Naive thymus-derived CD4-positive, alpha-beta T cell (primary cell): ENCODE data around the gene EYA4. TPM values are rescaled to one million over a fixed set of nuclear protein-coding genes. Genes with fewer than 3 reads are reported as not detected.

Source experiments
- ATAC-seq: fragments of 150-1000 bp; cut with Tn5 transposase; 2 replicates; pipeline ENCODE4 v1.10.0; 2021; ENCODE audit warnings: mild to moderate bottlenecking, moderate library complexity
- CTCF ChIA-PET: fragments of 350-600 bp; sonication (Branson Sonifier 250); formaldehyde crosslinking; loops from one replicate; lab custom pipeline; 2021; ENCODE audit warnings: antibody characterized with exemption; lab: Charles Lee
- POLR2A ChIA-PET: fragments of 350-600 bp; sonication (Branson Sonifier 250); formaldehyde crosslinking; loops from one replicate; lab custom pipeline; 2021; ENCODE audit warnings: antibody characterized with exemption, inconsistent platforms; lab: Charles Lee
- DNase-seq, 9 donors: peaks; one replicate each; pipeline versions ENCODE4 v3.0.0 to v3.0.0-alpha.2; 2020 to 2022; ENCODE audit warnings: mixed read lengths in 1 of 9
- H3K27ac ChIP-seq: one replicate; pipeline ENCODE4 v1.7.0; 2013; ENCODE audit warnings: mild to moderate bottlenecking, low read depth, low read length, moderate library complexity
- H3K27me3 ChIP-seq, 2 donors: one replicate each; pipeline ENCODE4 v1.7.0; 2013; ENCODE audit warnings: low read length in 2 of 2, mild to moderate bottlenecking in 2 of 2, moderate library complexity in 2 of 2; ENCODE audit not compliant: control insufficient read depth in 2 of 2, insufficient read depth in 2 of 2
- H3K36me3 ChIP-seq, 3 experiments: 1 replicate in 2 of 3; 2 replicates in 1 of 3; pipeline ENCODE4 v1.7.0; 2013; ENCODE audit warnings: low read length in 3 of 3, mild to moderate bottlenecking in 3 of 3, moderate library complexity in 1 of 3; ENCODE audit not compliant: insufficient read depth in 3 of 3, control insufficient read depth in 2 of 3
- H3K4me1 ChIP-seq, 2 donors: one replicate each; pipeline ENCODE4 v1.7.0; 2013; ENCODE audit warnings: low read length in 2 of 2, mild to moderate bottlenecking in 2 of 2, moderate library complexity in 1 of 2; ENCODE audit not compliant: control insufficient read depth in 2 of 2, insufficient read depth in 2 of 2
- H3K4me3 ChIP-seq: 2 replicates; pipeline ENCODE4 v1.7.0; 2013; ENCODE audit warnings: mild to moderate bottlenecking, low read length
- H3K9me3 ChIP-seq, 3 experiments: 1 replicate in 2 of 3; 2 replicates in 1 of 3; pipeline ENCODE4 v1.7.0; 2013; ENCODE audit warnings: low read length in 3 of 3; ENCODE audit not compliant: control insufficient read depth in 2 of 3
- H3K27ac Mint-ChIP-seq, 9 donors: one replicate each; pipeline ENCODE4 v1.8.0; 2020 to 2022; ENCODE audit warnings: mixed read lengths in 9 of 9, mild to moderate bottlenecking in 8 of 9, moderate library complexity in 5 of 9, inconsistent platforms in 2 of 9
- H3K27me3 Mint-ChIP-seq, 5 donors: one replicate each; pipeline ENCODE4 v1.8.0; 2021 to 2022; ENCODE audit warnings: mixed read lengths in 5 of 5, mild to moderate bottlenecking in 1 of 5
- H3K36me3 Mint-ChIP-seq, 5 donors: one replicate each; pipeline ENCODE4 v1.8.0; 2020 to 2022; ENCODE audit warnings: mixed read lengths in 5 of 5, mild to moderate bottlenecking in 3 of 5, inconsistent platforms in 1 of 5
- H3K4me1 Mint-ChIP-seq, 7 donors: one replicate each; pipeline ENCODE4 v1.8.0; 2020 to 2022; ENCODE audit warnings: mixed read lengths in 7 of 7, mild to moderate bottlenecking in 3 of 7, inconsistent platforms in 1 of 7
- H3K4me3 Mint-ChIP-seq, 10 donors: one replicate each; pipeline ENCODE4 v1.8.0; 2020 to 2022; ENCODE audit warnings: mild to moderate bottlenecking in 10 of 10, mixed read lengths in 10 of 10, moderate library complexity in 6 of 10, inconsistent platforms in 2 of 10
- H3K9me3 Mint-ChIP-seq, 11 donors: one replicate each; pipeline ENCODE4 v1.8.0; 2020 to 2022; ENCODE audit warnings: mixed read lengths in 11 of 11, mild to moderate bottlenecking in 4 of 11, inconsistent platforms in 1 of 11, moderate library complexity in 1 of 11
- intact Hi-C, 2 donors: fragments of 100-400 bp; cut with micrococcal nuclease; formaldehyde crosslinking; loops; one replicate each; pipeline ENCODE4 v1.15.1; 2023
- polyA plus RNA-seq, 2 donors: library from polyadenylated mRNA; unstranded; fragments of 300-500 nt; fragmentation: Illumina TruSeq; gene quantifications; one replicate each; pipeline ENCODE4 v1.2.3, GENCODE V29; 2021
- total RNA-seq, 6 experiments: library from RNA in 5 of 6; stranded (reverse) in 5 of 6; gene quantifications; 1 replicate in 5 of 6; 2 replicates in 1 of 6; pipeline ENCODE4 v1.2.3 and lab custom pipeline; 2021 to 2026

EYA4 gene
- total and polyA plus RNA-seq, 7 experiments from 2014 or later: not detected

GRCh38 chr6:133428295-133428694 is 187.1 kb downstream of the EYA4 start:
- no peaks in the 10 kb centered on the region for H3K36me3 ChIP-seq

GRCh38 chr6:133430530-133430929 is 189.4 kb downstream of the EYA4 start:
- H3K4me3 ChIP-seq: no peak overlapping the region
- CTCF ChIA-PET: no interaction called here
- H3K27ac Mint-ChIP-seq: no peak overlapping the region
- DNase-seq (no peak), ATAC-seq (no peak)
- H3K27me3 Mint-ChIP-seq: peaks cover 0 to under 1% (median 0%) of the 10 kb centered on the region in 5 donors
- no peak overlapping the region for H3K4me3 Mint-ChIP-seq
- H3K9me3 Mint-ChIP-seq: peaks cover 0 to 5% (median 0%) of the 10 kb centered on the region in 11 donors
- no peaks in the 10 kb centered on the region for H3K36me3 ChIP-seq
- no peaks in the 10 kb centered on the region for H3K27me3 ChIP-seq
- intact Hi-C loops: no loop called here
- no peaks in the 10 kb centered on the region for H3K4me1 ChIP-seq
- H3K4me1 Mint-ChIP-seq: no peaks in the 10 kb centered on the region
- no peaks in the 10 kb centered on the region for H3K9me3 ChIP-seq
- no peaks in the 10 kb centered on the region for H3K36me3 Mint-ChIP-seq
- POLR2A ChIA-PET: no interaction called here
- no peak overlapping the region for H3K27ac ChIP-seq

More at GRCh38 chr6:133428295-133428694, 187.1 kb downstream of the EYA4 start:
- Mint-ChIP-seq H3K27ac (no peak overlapping the region), H3K36me3 (no peaks in the 10 kb centered on the region), H3K9me3 (peaks cover 0 to 4% (median 0%) of the 10 kb centered on the region in 11 donors), H3K4me3 (no peak overlapping the region), H3K27me3 (no peaks in the 10 kb centered on the region), H3K4me1 (no peaks in the 10 kb centered on the region)
- H3K4me1 ChIP-seq: no peaks in the 10 kb centered on the region
- H3K27me3 ChIP-seq: no peaks in the 10 kb centered on the region
- intact Hi-C loops: no loop called here
- H3K4me3 ChIP-seq: no peak overlapping the region
- ChIA-PET POLR2A (no interaction called here), CTCF (no interaction called here)
- no peaks in the 10 kb centered on the region for H3K9me3 ChIP-seq
- ATAC-seq: no peak
- no peak overlapping the region for H3K27ac ChIP-seq
- DNase-seq: no peak

- POLR2A ChIA-PET: no interaction called here
- CTCF ChIA-PET: no interaction called here
- H3K27me3 ChIP-seq: no peaks in the 10 kb centered on the region
- Mint-ChIP-seq H3K4me3 (no peak overlapping the region), H3K27ac (no peak overlapping the region), H3K4me1 (no peaks in the 10 kb centered on the region), H3K27me3 (peaks cover 0 to 3% (median 0%) of the 10 kb centered on the region in 5 donors), H3K36me3 (no peaks in the 10 kb centered on the region), H3K9me3 (peaks cover 0 to 5% (median 0%) of the 10 kb centered on the region in 11 donors)
- DNase-seq: no peak
- intact Hi-C loops: no loop called here
- no peak overlapping the region for H3K4me3 ChIP-seq
- no peaks in the 10 kb centered on the region for H3K9me3 ChIP-seq
- no peak overlapping the region for H3K27ac ChIP-seq
- ATAC-seq: no peak
- H3K36me3 ChIP-seq: no peaks in the 10 kb centered on the region
- no peaks in the 10 kb centered on the region for H3K4me1 ChIP-seq
Measured at GRCh38 chr6:133431031-133431430, 189.9 kb downstream of the EYA4 start.

- Histone ChIP-seq H3K27ac (no peak overlapping the region), H3K4me1 (no peaks in the 10 kb centered on the region), H3K36me3 (no peaks in the 10 kb centered on the region), H3K27me3 (no peaks in the 10 kb centered on the region), H3K4me3 (no peak overlapping the region), H3K9me3 (no peaks in the 10 kb centered on the region)
- ChIA-PET CTCF (no interaction called here), POLR2A (no interaction called here)
- no peak for DNase-seq
- no peaks in the 10 kb centered on the region for H3K36me3 Mint-ChIP-seq
- ATAC-seq: no peak
- no peak overlapping the region for H3K27ac Mint-ChIP-seq
- no peak overlapping the region for H3K4me3 Mint-ChIP-seq
- no peaks in the 10 kb centered on the region for H3K4me1 Mint-ChIP-seq
- peaks cover 0 to 6% (median 0%) of the 10 kb centered on the region in 5 donors for H3K27me3 Mint-ChIP-seq
- H3K9me3 Mint-ChIP-seq: peaks cover 0 to 5% (median 0%) of the 10 kb centered on the region in 11 donors
- intact Hi-C loops: no loop called here
Measured at GRCh38 chr6:133432021-133432989, 191.1 kb downstream of the EYA4 start.

- no peaks in the 10 kb centered on the region for H3K36me3 Mint-ChIP-seq
- H3K4me3 ChIP-seq: no peak overlapping the region
- no peaks in the 10 kb centered on the region for H3K9me3 ChIP-seq
- DNase-seq (no peak), ATAC-seq (no peak)
- no peaks in the 10 kb centered on the region for H3K4me1 Mint-ChIP-seq
- no peaks in the 10 kb centered on the region for H3K36me3 ChIP-seq
- intact Hi-C loops: no loop called here
- H3K27me3 Mint-ChIP-seq: peaks cover 0 to 6% (median 0%) of the 10 kb centered on the region in 5 donors
- no peaks in the 10 kb centered on the region for H3K4me1 ChIP-seq
- CTCF ChIA-PET: no interaction called here
- no peak overlapping the region for H3K4me3 Mint-ChIP-seq
- H3K27ac Mint-ChIP-seq: no peak overlapping the region
- no peaks in the 10 kb centered on the region for H3K27me3 ChIP-seq
- peaks cover 0 to 8% (median 0%) of the 10 kb centered on the region in 11 donors for H3K9me3 Mint-ChIP-seq
- no peak overlapping the region for H3K27ac ChIP-seq
- POLR2A ChIA-PET: no interaction called here
Measured at GRCh38 chr6:133435065-133435728, 194.0 kb downstream of the EYA4 start.

- no peaks in the 10 kb centered on the region for H3K4me1 Mint-ChIP-seq
- no peaks in the 10 kb centered on the region for H3K4me1 ChIP-seq
- no peaks in the 10 kb centered on the region for H3K9me3 ChIP-seq
- ChIA-PET POLR2A (no interaction called here), CTCF (no interaction called here)
- H3K36me3 Mint-ChIP-seq: no peaks in the 10 kb centered on the region
- no peak for DNase-seq
- H3K27ac Mint-ChIP-seq: no peak overlapping the region
- no peak overlapping the region for H3K4me3 Mint-ChIP-seq
- H3K9me3 Mint-ChIP-seq: peaks cover 0 to 6% (median 0%) of the 10 kb centered on the region in 11 donors
- no peak overlapping the region for H3K27ac ChIP-seq
- no peaks in the 10 kb centered on the region for H3K36me3 ChIP-seq
- intact Hi-C loops: no loop called here
- no peak for ATAC-seq
- no peaks in the 10 kb centered on the region for H3K27me3 ChIP-seq
- no peak overlapping the region for H3K4me3 ChIP-seq
- peaks cover 0 to 6% (median 0%) of the 10 kb centered on the region in 5 donors for H3K27me3 Mint-ChIP-seq
Measured at GRCh38 chr6:133436652-133437051, 195.5 kb downstream of the EYA4 start.
